Left lung (tissue), 10 donors: Measurements from ENCODE around the gene NAGK. TPM values are rescaled to one million over a fixed set of nuclear protein-coding genes. Genes with fewer than 3 reads are reported as not detected.

Experiments
- ATAC-seq: fragments of 200-7000 bp; cut with Tn5 transposase; one replicate; pipeline ENCODE4 v1.9.1; 2020; ENCODE audit warnings: moderate library complexity
- DNase-seq, 4 donors: peaks; one replicate each; pipeline ENCODE4 v3.0.0-alpha.2; 2013 to 2020
- H3K27ac ChIP-seq, 2 donors: fragments of 200-600 bp; sonication (generic) in 1 of 2; one replicate each; pipeline versions ENCODE4 v1.5.0 to v1.8.0; 2020 to 2021
- H3K27me3 ChIP-seq, 2 donors: fragments of 200-600 bp; sonication (generic) in 1 of 2; one replicate each; pipeline versions ENCODE4 v1.5.0 to v1.8.0; 2020 to 2021
- H3K36me3 ChIP-seq, 2 donors: fragments of 200-600 bp; sonication (generic) in 1 of 2; one replicate each; pipeline versions ENCODE4 v1.5.0 to v1.8.0; 2020 to 2021
- H3K4me1 ChIP-seq, 2 donors: fragments of 200-600 bp; one replicate each; pipeline ENCODE4 v1.8.0; 2021
- H3K4me3 ChIP-seq, 2 donors: fragments of 200-600 bp; sonication (generic) in 1 of 2; one replicate each; pipeline versions ENCODE4 v1.5.0 to v1.8.0; 2020 to 2021; ENCODE audit warnings: mild to moderate bottlenecking in 1 of 2
- H3K9me3 ChIP-seq, 2 donors: fragments of 200-600 bp; sonication (generic) in 1 of 2; one replicate each; pipeline versions ENCODE4 v1.5.0 to v1.8.0; 2020 to 2021
- intact Hi-C, 2 donors: fragments of 100-400 bp; cut with DNase I; formaldehyde crosslinking; loops; one replicate each; pipeline versions ENCODE4 v1.11.2 to v1.14.2; 2022
- polyA plus RNA-seq, 6 donors: library from polyadenylated mRNA; unstranded; fragments of 120-200 nt; gene quantifications; one replicate each; pipeline ENCODE4 v1.2.1, GENCODE V29; 2013; ENCODE audit not compliant: insufficient read length in 6 of 6
- total RNA-seq, 2 donors: library from RNA; stranded (reverse); fragmentation: NEBNext Ultra II Directional; extraction: Animal tissue kit (Norgen Biotek cat#: 25700); gene quantifications; one replicate each; pipeline ENCODE4 v1.2.1, GENCODE V29; 2021
- TF ChIP-seq, protein P1 (sequence below), 2 donors: fragments of 200-600 bp; sonication (generic) in 1 of 2; IDR thresholded peaks; one replicate each; pipeline versions ENCODE4 v1.5.0 to v1.8.0; 2021; ENCODE audit warnings: antibody characterized with exemption in 2 of 2
- donor health status: DM: no; HTN: yes; CAD: no.
- donor health status: DM: no; HTN: no; CAD: no.

Gene NAGK
- total and polyA plus RNA-seq, 8 donors = 89.7 to 183 (median 106) TPM

DNA sequence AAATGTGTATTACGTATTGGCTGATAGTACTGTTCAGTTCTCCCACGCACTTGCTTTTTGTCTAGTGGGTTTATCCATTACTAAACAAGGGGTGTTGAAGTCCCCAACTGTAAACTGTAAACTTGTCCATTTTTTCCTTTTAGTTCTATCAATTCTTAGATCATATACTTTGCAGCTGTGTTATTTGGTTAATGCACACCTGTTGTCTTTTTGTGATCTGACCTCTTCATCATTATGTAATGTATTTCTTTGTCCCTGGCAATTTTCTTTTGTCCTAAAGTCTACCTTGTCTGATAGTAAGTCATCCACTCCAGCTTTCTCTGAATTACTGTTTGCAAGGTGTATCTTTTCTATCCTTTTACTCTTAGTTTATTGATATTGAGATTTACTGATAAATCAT is 39.6 kb downstream of the NAGK start:
- no peak overlapping the region for H3K27ac ChIP-seq
- H3K9me3 ChIP-seq = no peaks in the 10 kb centered on the region
- TF ChIP-seq, protein P1, sequence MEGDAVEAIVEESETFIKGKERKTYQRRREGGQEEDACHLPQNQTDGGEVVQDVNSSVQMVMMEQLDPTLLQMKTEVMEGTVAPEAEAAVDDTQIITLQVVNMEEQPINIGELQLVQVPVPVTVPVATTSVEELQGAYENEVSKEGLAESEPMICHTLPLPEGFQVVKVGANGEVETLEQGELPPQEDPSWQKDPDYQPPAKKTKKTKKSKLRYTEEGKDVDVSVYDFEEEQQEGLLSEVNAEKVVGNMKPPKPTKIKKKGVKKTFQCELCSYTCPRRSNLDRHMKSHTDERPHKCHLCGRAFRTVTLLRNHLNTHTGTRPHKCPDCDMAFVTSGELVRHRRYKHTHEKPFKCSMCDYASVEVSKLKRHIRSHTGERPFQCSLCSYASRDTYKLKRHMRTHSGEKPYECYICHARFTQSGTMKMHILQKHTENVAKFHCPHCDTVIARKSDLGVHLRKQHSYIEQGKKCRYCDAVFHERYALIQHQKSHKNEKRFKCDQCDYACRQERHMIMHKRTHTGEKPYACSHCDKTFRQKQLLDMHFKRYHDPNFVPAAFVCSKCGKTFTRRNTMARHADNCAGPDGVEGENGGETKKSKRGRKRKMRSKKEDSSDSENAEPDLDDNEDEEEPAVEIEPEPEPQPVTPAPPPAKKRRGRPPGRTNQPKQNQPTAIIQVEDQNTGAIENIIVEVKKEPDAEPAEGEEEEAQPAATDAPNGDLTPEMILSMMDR (IDR thresholded peaks at IDR 0.05) = no peak
- ATAC-seq = no peak
- DNase-seq = no peak
- H3K36me3 ChIP-seq = peaks cover 0 to 14% of the 10 kb centered on the region in 2 donors
- no peak overlapping the region for H3K4me3 ChIP-seq
- H3K4me1 ChIP-seq = no peaks in the 10 kb centered on the region
- no peaks in the 10 kb centered on the region for H3K27me3 ChIP-seq
- intact Hi-C loops = no loop called here

- Histone ChIP-seq H3K9me3 (no peaks in the 10 kb centered on the region), H3K4me1 (no peaks in the 10 kb centered on the region), H3K4me3 (no peak overlapping the region), H3K36me3 (peaks cover 0 to 60% of the 10 kb centered on the region in 2 donors), H3K27me3 (no peaks in the 10 kb centered on the region), H3K27ac (no peak overlapping the region)
- intact Hi-C loops = no loop called here
- ATAC-seq (no peak), DNase-seq (no peak)
- TF ChIP-seq, protein P1 (IDR thresholded peaks at IDR 0.05) = no peak
Measured at GRCh38 chr2:71113843-71114242, 45.4 kb downstream of the NAGK start.

- ATAC-seq (no peak), DNase-seq (no peak)
- Histone ChIP-seq H3K4me1 (no peaks in the 10 kb centered on the region), H3K9me3 (no peaks in the 10 kb centered on the region), H3K27ac (no peak overlapping the region), H3K36me3 (peaks cover 0 to 77% of the 10 kb centered on the region in 2 donors), H3K27me3 (no peaks in the 10 kb centered on the region), H3K4me3 (no peak overlapping the region)
- intact Hi-C loops = no loop called here
- TF ChIP-seq, protein P1 (IDR thresholded peaks at IDR 0.05) = no peak
Measured at GRCh38 chr2:71117063-71117462, 48.6 kb downstream of the NAGK start.

DNA sequence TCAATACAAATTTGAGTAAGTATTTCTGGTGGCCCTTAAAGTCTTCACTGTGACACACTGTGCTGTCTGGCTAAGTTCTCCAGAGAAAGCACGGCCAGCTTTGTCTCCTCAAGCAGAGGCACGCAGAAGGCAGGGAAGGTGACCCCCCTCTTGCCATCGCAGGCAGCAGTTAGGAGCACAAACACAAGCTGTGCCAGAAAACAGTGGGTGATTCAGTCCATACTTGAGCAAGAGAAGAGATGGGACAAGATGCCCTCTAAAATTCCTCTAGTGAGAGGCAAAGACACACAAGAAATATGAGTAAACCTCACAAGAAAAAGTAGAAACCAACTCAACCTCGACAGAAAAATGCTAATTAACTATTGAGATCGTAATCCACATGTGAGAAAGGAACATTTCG is 51.7 kb downstream of the NAGK start:
- Histone ChIP-seq H3K27me3 (no peaks in the 10 kb centered on the region), H3K27ac (no peak overlapping the region), H3K36me3 (peaks cover 0 to 72% of the 10 kb centered on the region in 2 donors), H3K4me1 (no peaks in the 10 kb centered on the region), H3K4me3 (no peak overlapping the region), H3K9me3 (no peaks in the 10 kb centered on the region)
- no peak for ATAC-seq
- intact Hi-C loops = no loop called here
- no peak for DNase-seq
- TF ChIP-seq, protein P1 (IDR thresholded peaks at IDR 0.05) = no peak

- no peak for ATAC-seq
- H3K4me3 ChIP-seq = no peak overlapping the region
- no peak overlapping the region for H3K27ac ChIP-seq
- intact Hi-C loops = no loop called here
- DNase-seq = no peak
- H3K27me3 ChIP-seq = no peaks in the 10 kb centered on the region
- no peaks in the 10 kb centered on the region for H3K9me3 ChIP-seq
- TF ChIP-seq, protein P1 (IDR thresholded peaks at IDR 0.05) = no peak
- no peaks in the 10 kb centered on the region for H3K4me1 ChIP-seq
- peaks cover 0 to 61% of the 10 kb centered on the region in 2 donors for H3K36me3 ChIP-seq
Measured at GRCh38 chr2:71121479-71121878, 53.0 kb downstream of the NAGK start.
